ENCODE results near the gene ZC3H10.

Gene ZC3H10

GRCh38 chr12:56126732-56127239, 8.7 kb downstream of the ZC3H10 start:
- no peak for DNase-seq (ENCODE audit: low read depth in 4 of 4, low spot score in 1 of 4)

DNA sequence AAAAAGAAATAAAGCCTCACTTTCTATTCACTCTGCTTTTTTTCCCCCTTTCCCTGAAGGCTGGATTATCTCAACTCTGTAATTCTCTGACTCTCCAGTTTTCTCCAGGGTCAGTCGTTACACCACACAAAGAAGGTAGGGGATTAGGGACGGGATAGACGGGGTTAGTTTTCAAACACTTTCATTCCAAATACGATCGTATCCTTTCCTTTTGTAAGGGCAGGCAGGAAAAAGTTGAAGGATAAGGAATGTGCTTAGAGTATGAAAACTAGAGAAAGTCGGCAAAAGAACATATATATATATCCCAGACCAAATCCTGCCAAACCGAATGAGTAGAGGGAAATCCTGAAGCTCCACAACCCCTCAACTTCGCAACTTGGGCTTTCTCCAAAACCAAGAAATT, 9.4 kb downstream of the ZC3H10 start:
- no peak for DNase-seq (ENCODE audit: low read depth in 4 of 4, low spot score in 1 of 4)

DNA sequence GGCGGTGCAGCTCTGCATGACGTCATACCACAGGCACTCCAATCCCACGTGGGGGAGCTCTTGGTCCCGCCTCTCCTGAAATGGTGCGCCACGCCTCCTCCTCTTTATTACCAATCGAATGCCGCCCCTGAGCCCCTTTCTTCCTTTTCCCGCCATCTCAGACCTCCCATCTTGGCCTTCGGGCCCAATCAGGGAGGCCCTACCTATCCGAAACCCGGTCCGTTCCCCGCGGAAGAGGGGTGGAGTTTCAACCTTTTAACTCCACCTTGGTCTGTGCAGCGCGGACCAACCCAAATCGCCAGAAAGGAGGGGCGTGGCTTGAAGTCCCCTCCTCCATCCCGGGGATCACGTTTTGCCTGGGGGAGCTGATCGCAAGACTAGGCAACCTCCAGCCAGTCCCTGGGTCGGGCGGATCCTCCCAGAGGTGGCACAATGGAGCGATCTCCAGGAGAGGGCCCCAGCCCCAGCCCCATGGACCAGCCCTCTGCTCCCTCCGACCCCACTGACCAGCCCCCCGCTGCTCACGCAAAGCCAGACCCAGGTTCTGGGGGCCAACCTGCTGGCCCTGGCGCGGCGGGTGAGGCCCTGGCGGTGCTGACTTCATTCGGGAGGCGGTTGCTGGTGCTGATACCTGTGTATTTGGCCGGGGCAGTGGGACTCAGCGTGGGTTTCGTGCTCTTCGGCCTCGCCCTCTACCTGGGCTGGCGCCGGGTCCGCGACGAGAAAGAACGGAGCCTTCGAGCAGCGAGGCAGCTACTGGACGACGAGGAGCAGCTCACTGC, 10.0 kb downstream of the ZC3H10 start, which contains the start of gene ESYT1:
ESYT1 (plus strand) TSS at position 380 of the 782 bp plus-strand sequence; CDS start at position 433, 53 bp downstream.
- peak; percentile 82 to 96 (median 92) for DNase-seq (ENCODE audit: low read depth in 4 of 4, low spot score in 1 of 4)

DNA sequence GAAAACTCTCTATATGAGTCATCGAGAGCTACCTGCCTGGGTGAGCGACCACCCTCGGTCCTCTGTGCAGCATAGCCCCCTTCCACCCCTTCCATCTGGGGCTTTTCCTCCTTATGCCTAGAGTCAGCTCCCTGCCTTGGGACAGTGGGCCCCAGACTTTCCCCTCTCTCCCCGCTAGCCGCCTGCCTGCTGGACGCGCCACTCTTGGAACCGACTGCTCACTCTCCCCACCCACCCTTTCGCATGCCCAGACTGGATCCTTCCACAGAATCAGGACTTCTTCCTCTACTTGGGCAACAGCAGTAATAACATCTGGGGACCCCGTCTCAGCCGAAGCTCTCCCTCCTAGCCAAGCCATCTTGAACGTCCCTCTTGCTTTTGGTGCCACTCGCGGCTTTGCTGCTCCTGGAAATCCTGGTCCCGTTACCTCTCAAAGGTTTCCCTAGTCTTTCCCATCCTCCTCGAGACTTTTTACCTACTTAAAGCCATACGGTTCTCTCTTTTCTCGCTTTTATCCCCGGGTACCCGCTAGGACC, 10.7 kb downstream of the ZC3H10 start:
- no peak for DNase-seq (ENCODE audit: low read depth in 4 of 4, low spot score in 1 of 4)

DNA sequence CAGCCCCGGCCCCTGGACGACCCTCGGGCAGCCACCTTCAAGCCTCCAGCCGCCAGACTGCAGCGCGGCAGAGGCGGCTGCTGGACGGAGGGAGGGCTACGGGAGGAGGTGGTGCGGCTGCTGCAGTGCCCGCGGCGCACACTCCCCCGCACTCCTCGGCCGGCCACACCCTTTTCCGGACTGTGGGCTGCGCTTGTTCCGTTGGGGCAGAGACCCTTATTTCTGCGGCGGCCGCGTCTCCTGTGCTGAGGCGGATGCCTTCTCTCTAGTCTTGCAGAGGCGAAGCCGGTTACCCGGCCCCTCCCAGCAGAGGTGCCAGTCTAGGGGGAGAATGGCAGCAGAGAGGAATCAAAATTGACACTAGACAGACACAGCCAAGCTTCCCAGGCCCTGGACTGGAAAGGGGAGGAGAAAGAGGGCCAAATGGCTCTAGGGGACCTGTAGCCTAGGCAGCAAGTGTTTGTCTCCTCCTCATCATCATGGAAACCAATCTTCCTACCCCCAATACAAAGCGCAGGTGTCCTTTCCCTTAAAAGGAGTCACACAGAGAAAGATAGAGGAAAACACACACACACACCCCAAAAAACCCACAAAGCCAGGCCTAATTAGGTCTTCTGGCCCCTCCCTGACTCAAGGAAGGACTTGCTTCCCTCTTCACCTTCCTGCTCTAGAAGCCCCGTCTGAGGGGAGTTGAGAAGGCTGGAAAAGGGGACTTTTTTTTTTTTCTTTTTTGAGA, 11.3 kb downstream of the ZC3H10 start:
- peak in 2 of 4 experiments; percentile 5 to 56 for DNase-seq (ENCODE audit: low read depth in 4 of 4, low spot score in 1 of 4)

GRCh38 chr12:56129942-56130495, 12.0 kb downstream of the ZC3H10 start:
- DNase-seq (ENCODE audit: low read depth in 4 of 4, low spot score in 1 of 4) = no peak

DNA sequence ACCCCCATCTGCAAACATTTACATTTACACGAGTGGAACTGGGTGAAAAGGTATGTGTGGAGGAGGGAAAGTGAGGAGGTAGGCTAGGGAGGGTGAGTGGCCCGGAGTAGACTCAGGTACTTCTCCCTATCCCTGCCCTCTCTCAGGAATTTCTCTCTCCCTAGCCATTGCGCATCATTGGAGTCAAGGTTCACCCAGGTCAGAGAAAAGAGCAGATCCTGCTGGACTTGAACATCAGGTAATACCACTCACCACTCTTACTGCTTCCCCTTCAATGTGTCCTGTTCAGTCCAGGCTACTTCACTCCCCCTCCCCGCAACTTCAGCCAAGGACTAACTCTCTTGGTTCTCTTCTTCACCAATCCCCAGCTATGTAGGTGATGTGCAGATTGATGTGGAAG, 12.8 kb downstream of the ZC3H10 start:
- no peak for DNase-seq (ENCODE audit: low read depth in 4 of 4, low spot score in 1 of 4)

GRCh38 chr12:56134897-56135296, 16.8 kb downstream of the ZC3H10 start:
- no peak for DNase-seq (ENCODE audit: low read depth in 4 of 4, low spot score in 1 of 4)

DNA sequence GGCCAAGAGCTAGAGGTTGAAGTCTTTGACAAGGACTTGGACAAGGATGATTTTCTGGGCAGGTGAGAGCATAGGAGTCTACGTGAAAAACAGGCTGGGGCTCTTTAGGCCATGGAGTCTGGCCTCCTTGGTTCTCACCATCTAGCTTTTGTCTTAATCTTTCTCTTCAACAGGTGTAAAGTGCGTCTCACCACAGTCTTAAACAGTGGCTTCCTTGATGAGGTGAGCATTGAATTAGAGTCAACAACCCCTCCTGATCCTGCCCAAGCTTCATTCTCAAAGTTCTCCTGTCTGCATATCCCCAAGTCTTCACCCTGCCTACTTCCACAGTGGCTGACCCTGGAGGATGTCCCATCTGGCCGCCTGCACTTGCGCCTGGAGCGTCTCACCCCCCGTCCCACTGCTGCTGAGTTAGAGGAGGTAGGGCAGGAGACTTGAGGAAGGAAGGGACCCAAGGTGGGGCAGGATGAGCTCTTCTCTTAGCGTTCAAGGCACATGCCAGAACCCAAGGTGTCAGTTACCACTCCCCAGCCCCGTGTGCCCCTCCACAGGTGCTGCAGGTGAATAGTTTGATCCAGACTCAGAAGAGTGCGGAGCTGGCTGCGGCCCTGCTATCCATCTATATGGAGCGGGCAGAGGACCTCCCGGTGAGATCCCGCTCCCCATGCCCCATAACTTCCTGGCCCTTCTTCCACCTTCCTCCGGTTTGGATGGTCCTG, 19.9 kb downstream of the ZC3H10 start:
- DNase-seq (ENCODE audit: low read depth in 4 of 4, low spot score in 1 of 4) = no peak

DNA sequence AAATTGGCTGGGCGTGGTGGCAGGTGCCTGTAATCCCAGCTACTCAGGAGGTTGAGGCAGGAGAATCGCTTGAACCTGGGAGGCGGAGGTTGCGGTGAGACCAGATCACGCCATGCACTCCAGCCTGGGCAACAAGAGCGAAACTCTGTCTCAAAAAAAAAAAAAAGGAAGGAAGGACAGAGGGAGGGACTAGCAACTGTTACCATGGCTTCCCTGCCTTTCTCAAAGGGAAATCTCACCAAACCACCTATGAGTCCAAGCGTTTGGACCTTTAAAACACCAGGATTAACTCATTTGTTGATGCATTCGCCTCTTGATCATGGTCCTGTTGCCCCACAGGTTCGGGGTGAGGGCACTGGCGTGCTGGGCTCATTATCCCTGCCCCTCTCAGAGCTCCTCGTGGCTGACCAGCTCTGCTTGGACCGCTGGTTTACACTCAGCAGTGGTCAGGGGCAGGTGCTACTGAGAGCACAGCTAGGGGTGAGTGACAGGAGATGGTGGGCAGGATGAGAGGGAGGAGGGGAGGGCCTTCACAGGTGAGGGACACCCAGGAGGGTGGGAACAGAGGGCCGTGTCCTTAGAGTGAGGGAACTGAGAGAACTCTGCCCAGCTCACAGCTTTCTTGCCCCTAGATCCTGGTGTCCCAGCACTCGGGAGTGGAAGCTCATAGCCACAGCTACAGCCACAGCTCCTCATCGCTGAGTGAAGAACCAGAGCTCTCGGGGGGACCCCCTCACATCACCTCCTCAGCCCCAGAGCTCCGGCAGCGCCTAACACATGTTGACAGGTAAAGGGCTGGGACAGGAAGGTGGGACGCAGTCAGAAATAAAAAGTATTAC, 24.1 kb downstream of the ZC3H10 start:
- DNase-seq (ENCODE audit: low read depth in 4 of 4, low spot score in 1 of 4) = no peak

DNA sequence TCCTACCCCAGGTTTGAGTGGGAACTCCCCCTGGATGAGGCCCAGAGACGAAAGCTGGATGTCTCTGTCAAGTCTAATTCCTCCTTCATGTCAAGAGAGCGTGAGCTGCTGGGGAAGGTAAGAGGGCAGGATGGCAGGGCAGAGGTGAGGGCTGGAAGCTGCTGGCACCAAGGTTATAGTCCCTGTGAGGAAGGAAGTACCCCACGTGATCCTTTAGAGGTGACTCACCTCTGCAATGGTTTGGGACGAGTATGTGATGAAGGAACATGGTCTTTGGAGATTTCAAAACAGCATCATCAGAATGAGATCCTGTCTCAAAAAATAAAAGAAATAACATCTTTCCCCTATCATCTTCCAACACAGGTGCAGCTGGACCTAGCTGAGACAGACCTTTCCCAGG, 25.2 kb downstream of the ZC3H10 start:
- no peak for DNase-seq (ENCODE audit: low read depth in 4 of 4, low spot score in 1 of 4)

DNA sequence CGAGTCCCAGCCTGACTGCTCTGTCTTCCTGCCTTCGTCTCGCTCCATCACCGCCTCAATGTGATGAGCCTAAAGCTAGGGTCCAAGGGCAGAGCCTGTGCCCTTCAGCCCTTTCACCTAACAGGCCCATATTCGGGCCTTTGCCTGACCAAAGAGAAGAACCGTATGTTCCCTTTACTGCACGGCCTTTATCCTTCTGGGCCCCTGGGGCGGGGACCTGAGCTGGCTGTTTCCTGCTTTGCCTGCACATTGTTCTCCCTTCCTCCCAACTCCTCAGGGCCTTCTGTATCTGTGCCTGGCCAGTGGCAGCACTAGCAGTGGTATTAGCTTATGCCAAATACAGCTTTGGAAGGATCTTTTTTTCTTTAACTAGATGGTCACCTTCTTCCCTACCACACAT, 25.8 kb downstream of the ZC3H10 start:
- no peak for DNase-seq (ENCODE audit: low read depth in 4 of 4, low spot score in 1 of 4)

DNA sequence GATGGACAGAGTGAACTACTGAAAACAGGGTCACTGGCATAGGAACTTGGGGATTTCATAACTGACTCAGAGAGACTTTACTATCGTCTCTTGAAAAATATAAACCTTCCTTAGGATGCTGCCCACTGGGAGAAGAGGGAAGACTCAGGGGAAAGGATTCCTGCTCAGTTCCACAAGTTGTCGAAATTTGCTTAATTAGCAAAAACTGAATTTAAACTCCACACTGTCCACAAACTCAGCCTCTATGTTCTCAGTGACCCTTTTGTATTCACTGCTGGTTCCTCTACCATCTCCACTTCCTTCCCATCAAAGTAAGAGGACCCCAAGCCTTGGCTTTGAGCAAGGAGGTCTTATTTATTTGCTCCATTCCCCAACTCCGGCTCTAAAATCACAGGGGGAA, 27.2 kb downstream of the ZC3H10 start:
- DNase-seq (ENCODE audit: low read depth in 4 of 4, low spot score in 1 of 4) = no peak

- DNase-seq (ENCODE audit: low read depth in 4 of 4, low spot score in 1 of 4) = no peak
These were observed 28.7 kb downstream of the ZC3H10 start for GRCh38 chr12:56146492-56147460.

GRCh38 chr12:56150563-56150962, 32.5 kb downstream of the ZC3H10 start:
- no peak for DNase-seq (ENCODE audit: low read depth in 4 of 4, low spot score in 1 of 4)

DNA sequence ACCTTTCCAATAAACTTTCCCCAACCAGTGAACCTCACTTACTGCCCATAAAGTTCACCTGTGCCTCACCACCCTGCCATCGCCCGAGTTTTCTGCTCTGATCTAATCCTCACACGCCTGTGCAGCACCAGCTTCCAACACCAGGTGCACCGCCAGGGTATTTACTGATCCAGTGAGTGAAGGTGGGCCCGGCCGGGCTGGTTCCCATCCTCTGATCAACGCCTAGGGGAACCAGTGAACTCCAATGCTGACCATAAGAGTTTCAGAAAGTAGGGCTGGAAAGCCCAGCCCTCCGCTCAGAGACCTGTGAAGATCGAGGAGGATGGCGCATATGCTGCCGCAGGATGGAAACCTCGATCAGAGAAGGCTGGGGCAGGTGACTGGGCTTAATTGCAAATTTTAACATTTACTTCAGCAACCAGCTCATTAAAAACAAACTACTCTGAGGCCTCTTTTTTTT, 33.6 kb downstream of the ZC3H10 start:
- peak; percentile 36 to 56 (median 44) for DNase-seq (ENCODE audit: low read depth in 4 of 4, low spot score in 1 of 4)

- DNase-seq (ENCODE audit: low read depth in 4 of 4, low spot score in 1 of 4) = peak; percentile 79 to 93 (median 88)
These were observed 34.2 kb downstream of the ZC3H10 start, which contains the start of gene MYL6B for GRCh38 chr12:56152132-56152755. MYL6B (plus strand) TSS chr12:56152587; CDS start chr12:56153919, 1,332 bp downstream.

All from stimulated activated CD4-positive, alpha-beta T cell treated with anti-CD3 and anti-CD28 coated beads, Interleukin-1b, Interleukin-23, amount 100 ng/mL, for 24 hours (primary cell).